Fibroblast of skin of right quadriceps (primary cell): Measurements from ENCODE around the gene UBTFL1.
A peak's percentile ranks its signal among the peaks of the same experiment; 100 is the strongest.
"Not testable (repeated sequence)": the region's sequence is repeated elsewhere in the genome, so short reads cannot be mapped to it uniquely, and the experiment has no call there.

Source experiments
- DNase-seq: peaks from one replicate; pipeline ENCODE4 v3.0.0-alpha.2; 2013

Gene UBTFL1

GRCh38 chr11:90085650-90086049 is at the start of gene UBTFL1:
UBTFL1 (plus strand) TSS chr11:90085950; CDS start chr11:90085950, 0 bp downstream.
- DNase-seq = not testable (repeated sequence)

- DNase-seq = not testable (repeated sequence)
Measured at GRCh38 chr11:90051591-90052209, 34.0 kb upstream of the UBTFL1 start.

GRCh38 chr11:90052311-90052710 is 33.4 kb upstream of the UBTFL1 start:
- not testable (repeated sequence) for DNase-seq

- not testable (repeated sequence) for DNase-seq
Measured at GRCh38 chr11:90053545-90053944, 32.2 kb upstream of the UBTFL1 start.

- not testable (repeated sequence) for DNase-seq
Measured at GRCh38 chr11:90088731-90089130, 3.0 kb downstream of the UBTFL1 start.

- not testable (repeated sequence) for DNase-seq
Measured at GRCh38 chr11:90095230-90095924, 9.6 kb downstream of the UBTFL1 start.

GRCh38 chr11:90098261-90098660 is 12.5 kb downstream of the UBTFL1 start:
- DNase-seq = not testable (repeated sequence)

- no peak for DNase-seq
Measured at GRCh38 chr11:90100431-90100830, 14.7 kb downstream of the UBTFL1 start.

GRCh38 chr11:90113541-90113940 is 27.8 kb downstream of the UBTFL1 start:
- no peak for DNase-seq

GRCh38 chr11:90120191-90120590 is 34.4 kb downstream of the UBTFL1 start:
- no peak for DNase-seq

- DNase-seq = no peak
Measured at GRCh38 chr11:90124371-90124770, 38.6 kb downstream of the UBTFL1 start.

- no peak for DNase-seq
Measured at GRCh38 chr11:90124946-90125345, 39.2 kb downstream of the UBTFL1 start.

- DNase-seq = no peak
Measured at GRCh38 chr11:90133560-90134477, 48.1 kb downstream of the UBTFL1 start.

- peak; percentile 46 for DNase-seq
Measured at GRCh38 chr11:90134478-90135003, 48.8 kb downstream of the UBTFL1 start, which contains the start of gene NAALAD2. NAALAD2 (plus strand) TSS chr11:90134663; CDS start chr11:90134759, 96 bp downstream.

- no peak for DNase-seq
Measured at GRCh38 chr11:90135016-90135415, 49.3 kb downstream of the UBTFL1 start.
